ENCODE data around the gene SCAMP1.

DNA sequence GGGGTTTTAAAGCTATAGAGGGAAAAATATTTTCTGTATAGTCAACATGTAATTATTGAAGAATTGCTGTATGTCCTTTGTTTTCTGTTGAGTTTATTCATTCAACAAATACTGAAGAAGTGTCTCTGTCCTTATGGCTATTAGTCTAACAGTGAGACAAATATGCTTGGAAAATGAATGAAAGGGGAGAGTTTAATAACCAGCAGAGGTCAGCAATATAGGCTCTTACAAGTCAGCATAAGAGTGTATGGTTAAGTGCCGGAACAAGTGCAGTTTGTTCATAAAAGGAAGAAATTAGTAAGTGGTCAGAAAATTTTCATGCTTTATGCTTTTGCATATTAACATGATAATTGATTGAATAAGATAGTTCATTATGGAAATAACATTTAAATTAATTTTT is 3.6 kb downstream of the SCAMP1 start:
- TF ChIP-seq, protein P1, sequence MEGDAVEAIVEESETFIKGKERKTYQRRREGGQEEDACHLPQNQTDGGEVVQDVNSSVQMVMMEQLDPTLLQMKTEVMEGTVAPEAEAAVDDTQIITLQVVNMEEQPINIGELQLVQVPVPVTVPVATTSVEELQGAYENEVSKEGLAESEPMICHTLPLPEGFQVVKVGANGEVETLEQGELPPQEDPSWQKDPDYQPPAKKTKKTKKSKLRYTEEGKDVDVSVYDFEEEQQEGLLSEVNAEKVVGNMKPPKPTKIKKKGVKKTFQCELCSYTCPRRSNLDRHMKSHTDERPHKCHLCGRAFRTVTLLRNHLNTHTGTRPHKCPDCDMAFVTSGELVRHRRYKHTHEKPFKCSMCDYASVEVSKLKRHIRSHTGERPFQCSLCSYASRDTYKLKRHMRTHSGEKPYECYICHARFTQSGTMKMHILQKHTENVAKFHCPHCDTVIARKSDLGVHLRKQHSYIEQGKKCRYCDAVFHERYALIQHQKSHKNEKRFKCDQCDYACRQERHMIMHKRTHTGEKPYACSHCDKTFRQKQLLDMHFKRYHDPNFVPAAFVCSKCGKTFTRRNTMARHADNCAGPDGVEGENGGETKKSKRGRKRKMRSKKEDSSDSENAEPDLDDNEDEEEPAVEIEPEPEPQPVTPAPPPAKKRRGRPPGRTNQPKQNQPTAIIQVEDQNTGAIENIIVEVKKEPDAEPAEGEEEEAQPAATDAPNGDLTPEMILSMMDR (conservative IDR thresholded peaks at IDR 0.05; ENCODE audit: low read depth, low read length), result peak; percentile 18; the same call in 1 of the 2 replicates
- TF ChIP-seq EZH2 (IDR thresholded peaks at IDR 0.05; ENCODE audit: low read length, unreplicated experiment) (no peak), EZH2phosphoT487 (IDR thresholded peaks at IDR 0.05; ENCODE audit: borderline replicate concordance, low read length) (no peak)

Measured in PC-3 (cell line).